NB4 (cell line): ENCODE measurements around the gene ADAMTS12.

Source experiments
- DNase-seq: peaks from one replicate; pipeline ENCODE4 v3.0.0; 2010; ENCODE audit warnings: low read depth
- H3K4me3 ChIP-seq: one replicate; pipeline ENCODE4 v1.5.1; 2011; ENCODE audit warnings: mild to moderate bottlenecking, low read depth, low read length, moderate library complexity
- MYC ChIP-seq: IDR thresholded peaks from 2 replicates; pipeline ENCODE4 v1.6.1; 2011; ENCODE audit warnings: low read depth, low read length
- POLR2A ChIP-seq: IDR thresholded peaks from 2 replicates; pipeline ENCODE4 v1.6.1; 2011; ENCODE audit warnings: mild to moderate bottlenecking; ENCODE audit not compliant: insufficient read length; ENCODE audit errors: extremely low read depth
- TF ChIP-seq, protein P1 (sequence below): IDR thresholded peaks from one replicate; pipeline ENCODE4 v1.5.1; 2012; ENCODE audit warnings: low read depth, low read length
- TF ChIP-seq, protein P2 (sequence below): IDR thresholded peaks from 2 replicates; pipeline ENCODE4 v1.6.1; 2011; ENCODE audit warnings: low read depth, low read length

The ADAMTS12 gene

DNA sequence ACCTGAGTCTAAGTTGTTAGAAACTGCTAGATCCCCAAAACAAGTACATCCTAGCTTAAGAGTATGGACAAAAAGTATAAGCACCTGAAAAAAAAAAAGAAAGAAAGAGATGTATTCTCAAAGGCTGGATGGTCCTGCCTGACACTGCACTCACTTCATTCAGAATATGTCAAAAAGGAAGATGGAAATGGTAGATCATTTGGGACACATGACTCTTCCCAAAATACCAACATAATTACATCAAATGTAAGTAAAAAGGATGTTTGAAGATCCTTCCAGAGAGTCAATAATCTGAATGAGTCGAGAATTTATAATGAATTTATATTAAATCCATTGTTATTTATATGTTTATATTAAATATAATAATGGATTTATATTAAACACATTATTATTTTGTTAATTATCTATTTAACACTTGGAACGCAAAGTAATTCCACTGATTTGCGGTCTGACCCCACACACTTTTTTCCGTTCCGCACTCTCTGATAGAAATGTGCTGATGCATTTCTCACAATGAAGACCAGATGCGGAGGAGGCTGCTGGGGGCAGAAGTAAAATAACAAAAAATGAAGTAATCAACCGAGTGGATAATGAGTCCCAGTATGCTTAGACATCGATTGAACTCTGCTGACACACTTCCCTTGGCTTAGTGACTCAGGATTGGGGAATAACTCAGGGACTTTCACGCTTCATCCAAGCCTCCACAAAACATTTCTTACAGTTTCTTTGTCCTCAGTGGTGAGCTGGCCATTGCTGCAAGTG is 201.2 kb downstream of the ADAMTS12 start:
- DNase-seq = no peak
- TF ChIP-seq, protein P1, sequence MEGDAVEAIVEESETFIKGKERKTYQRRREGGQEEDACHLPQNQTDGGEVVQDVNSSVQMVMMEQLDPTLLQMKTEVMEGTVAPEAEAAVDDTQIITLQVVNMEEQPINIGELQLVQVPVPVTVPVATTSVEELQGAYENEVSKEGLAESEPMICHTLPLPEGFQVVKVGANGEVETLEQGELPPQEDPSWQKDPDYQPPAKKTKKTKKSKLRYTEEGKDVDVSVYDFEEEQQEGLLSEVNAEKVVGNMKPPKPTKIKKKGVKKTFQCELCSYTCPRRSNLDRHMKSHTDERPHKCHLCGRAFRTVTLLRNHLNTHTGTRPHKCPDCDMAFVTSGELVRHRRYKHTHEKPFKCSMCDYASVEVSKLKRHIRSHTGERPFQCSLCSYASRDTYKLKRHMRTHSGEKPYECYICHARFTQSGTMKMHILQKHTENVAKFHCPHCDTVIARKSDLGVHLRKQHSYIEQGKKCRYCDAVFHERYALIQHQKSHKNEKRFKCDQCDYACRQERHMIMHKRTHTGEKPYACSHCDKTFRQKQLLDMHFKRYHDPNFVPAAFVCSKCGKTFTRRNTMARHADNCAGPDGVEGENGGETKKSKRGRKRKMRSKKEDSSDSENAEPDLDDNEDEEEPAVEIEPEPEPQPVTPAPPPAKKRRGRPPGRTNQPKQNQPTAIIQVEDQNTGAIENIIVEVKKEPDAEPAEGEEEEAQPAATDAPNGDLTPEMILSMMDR = no peak
- TF ChIP-seq POLR2A = no peak
- no peak for TF ChIP-seq MYC
- TF ChIP-seq, protein P2, sequence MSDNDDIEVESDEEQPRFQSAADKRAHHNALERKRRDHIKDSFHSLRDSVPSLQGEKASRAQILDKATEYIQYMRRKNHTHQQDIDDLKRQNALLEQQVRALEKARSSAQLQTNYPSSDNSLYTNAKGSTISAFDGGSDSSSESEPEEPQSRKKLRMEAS = no peak
- H3K4me3 ChIP-seq = no peak overlapping the region

DNA sequence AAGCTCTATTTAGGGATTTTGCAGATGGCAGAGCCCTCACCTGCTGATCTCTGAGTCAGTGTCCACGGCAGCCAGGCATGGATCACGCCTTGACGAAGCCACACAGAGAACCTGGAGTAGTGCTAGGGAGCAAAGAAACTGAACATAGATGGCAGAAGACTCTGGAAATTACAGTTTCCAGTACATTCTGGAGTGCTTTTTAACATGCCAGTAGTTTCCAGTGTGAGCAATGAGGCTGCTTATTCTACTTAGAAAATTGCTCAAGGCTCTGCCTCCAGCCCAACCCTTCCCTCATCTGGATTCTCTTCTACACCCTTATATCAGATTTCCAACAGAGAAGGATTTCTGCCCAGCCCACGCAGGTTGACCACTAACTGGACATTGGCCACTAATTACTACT is 203.3 kb downstream of the ADAMTS12 start:
- H3K4me3 ChIP-seq = no peak overlapping the region
- no peak for DNase-seq
- TF ChIP-seq, protein P2 = no peak
- TF ChIP-seq, protein P1 = no peak
- TF ChIP-seq POLR2A = no peak
- no peak for TF ChIP-seq MYC

DNA sequence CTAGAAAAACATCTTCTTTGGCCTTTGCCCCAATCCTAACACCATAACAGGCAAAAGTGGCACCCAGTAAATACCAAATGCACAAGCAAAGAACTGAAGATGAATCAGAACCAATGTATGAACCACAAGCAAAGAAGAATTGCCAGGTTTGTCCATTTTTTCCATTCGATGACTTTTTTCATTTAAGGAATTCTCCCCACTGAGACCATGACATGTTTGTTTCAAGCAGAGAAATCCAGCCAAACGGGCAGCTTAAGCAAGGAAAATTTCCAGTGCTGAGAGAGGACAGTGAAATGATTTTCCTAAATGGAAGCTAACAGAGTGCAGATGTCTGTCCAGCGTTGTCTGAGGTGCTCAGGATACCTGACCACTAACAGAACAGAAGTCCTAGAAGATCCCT is 203.7 kb downstream of the ADAMTS12 start:
- TF ChIP-seq, protein P2 = no peak
- TF ChIP-seq MYC (no peak), POLR2A (no peak)
- TF ChIP-seq, protein P1 = no peak
- DNase-seq = no peak
- H3K4me3 ChIP-seq = no peak overlapping the region

DNA sequence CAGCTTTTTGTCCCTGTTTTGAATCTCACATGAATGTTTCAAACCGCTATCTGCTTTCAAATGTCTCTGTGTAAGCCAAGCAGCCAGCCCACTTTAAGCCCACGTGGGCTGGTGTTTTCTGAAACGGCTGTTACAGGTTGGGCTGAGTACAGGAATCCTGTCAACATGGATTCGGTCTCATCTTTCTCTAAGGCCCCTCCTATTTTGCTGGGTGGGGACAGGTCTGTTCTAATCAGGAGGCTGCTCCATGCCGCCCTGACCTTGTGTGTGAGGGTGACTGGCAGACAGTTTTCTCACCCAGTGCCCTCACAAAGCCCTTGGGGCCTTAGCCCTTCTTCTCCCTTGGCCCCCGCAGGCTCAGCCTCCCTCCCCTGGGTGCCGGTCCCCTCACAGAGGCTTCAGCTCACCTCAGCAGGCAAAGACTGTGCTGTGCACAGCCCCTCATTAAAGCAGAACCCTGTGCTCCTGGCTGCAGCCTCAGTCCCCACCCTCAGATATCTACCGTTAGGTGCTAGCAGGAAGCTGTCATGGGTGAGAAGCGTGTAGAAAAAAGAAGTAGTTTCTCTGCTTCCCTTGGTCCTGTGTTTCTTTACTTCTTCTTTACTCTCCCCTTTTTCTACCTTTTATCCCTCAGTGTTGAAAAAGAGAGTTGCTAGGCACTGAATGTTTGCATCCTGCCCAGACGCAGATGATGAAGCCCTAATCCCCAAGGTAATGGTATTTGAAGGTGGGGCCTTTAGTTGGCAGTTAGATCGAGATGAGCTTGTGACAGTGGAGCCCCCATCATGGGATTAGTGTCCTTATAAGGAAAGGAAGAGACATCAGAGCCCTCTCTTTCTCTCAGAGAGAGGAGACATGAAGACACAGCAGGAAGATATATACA is 205.7 kb downstream of the ADAMTS12 start:
- H3K4me3 ChIP-seq = no peak overlapping the region
- TF ChIP-seq, protein P2 = no peak
- no peak for TF ChIP-seq MYC
- no peak for DNase-seq

DNA sequence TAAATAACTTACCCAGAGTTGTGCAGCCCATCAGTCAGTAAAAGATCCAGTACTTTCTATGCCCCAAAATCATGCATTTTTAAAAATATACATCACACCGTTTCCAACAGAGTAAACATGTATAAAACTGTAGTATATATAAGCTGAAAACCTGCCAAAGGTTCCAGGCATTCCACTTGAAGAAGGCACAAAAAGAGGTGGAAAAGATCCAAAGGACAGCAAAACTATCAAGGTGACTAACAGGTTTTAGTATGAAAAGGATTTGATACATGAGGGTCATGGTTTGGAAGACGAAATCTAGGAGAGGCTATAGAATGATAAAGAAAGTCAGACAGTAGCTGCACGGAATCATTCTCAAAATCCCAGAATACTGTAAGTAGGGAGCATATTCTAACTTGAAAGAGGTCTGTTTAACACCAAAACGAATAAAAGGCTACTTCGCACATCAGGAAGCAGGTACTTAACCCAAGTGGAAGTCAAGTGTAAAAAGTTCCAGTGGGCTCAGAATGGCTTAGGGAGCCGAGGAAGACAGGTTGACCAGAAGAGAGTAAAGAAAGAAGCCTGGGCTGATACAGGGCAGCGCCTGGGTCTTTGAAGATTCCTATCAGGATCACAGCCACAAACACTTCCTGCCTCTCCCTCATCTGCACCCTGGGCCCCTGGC is 207.2 kb downstream of the ADAMTS12 start:
- TF ChIP-seq POLR2A (no peak), MYC (no peak)
- TF ChIP-seq, protein P2 = no peak
- TF ChIP-seq, protein P1 = no peak
- no peak overlapping the region for H3K4me3 ChIP-seq
- DNase-seq = no peak
